ENCODE results near the gene COPS2. TPM values are rescaled to one million over a fixed set of nuclear protein-coding genes. Genes with fewer than 3 reads are reported as not detected.

Gene COPS2
- total and polyA plus RNA-seq, 2 donors (not counting 1 experiment from before 2014, with no cell fraction given): 92.2 to 98.1 TPM

DNA sequence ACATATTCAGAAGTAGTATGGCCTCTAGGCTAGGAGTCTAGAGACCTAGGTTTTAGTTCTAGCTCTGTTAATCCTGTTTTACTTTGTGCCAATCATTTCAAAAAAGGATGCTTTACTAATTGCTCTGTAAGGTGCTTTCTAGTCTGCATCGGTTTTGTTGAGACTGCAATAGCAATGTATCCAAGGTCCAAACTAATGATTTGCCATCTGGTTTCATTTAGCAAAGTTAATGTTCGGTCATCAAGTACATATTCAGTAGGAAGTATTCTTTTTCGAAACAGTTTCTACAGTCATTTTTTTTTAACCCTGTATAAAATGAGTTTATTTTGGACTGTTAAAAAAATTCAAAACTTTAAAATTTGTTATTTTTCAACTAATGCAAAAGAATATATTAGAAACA lies 12.6 kb upstream of the COPS2 start:
- Histone ChIP-seq H3K27me3 (ENCODE audit: control insufficient read depth, insufficient read depth, low read length) (no peaks in the 10 kb centered on the region), H3K36me3 (ENCODE audit: control insufficient read depth, insufficient read depth, low read length) (no peaks in the 10 kb centered on the region), H2AFZ (ENCODE audit: low read length) (no peak overlapping the region), H3K4me2 (ENCODE audit: extremely low read depth, insufficient read depth, low read length) (no peak overlapping the region), H3K4me3 (replicated peaks in 1 of 4; ENCODE audit: control extremely low read depth in 1 of 4, insufficient read depth in 1 of 4, low read depth in 3 of 4, low read length in 4 of 4) (no peak overlapping the region), H3K79me2 (ENCODE audit: control insufficient read depth, insufficient read depth, low read length) (peaks cover 14% of the 10 kb centered on the region), H3K4me1 (ENCODE audit: control insufficient read depth, extremely low read depth, insufficient read depth, low read length) (peaks cover 3% of the 10 kb centered on the region), H3K9me3 (ENCODE audit: control insufficient read depth, insufficient read depth, low read depth, low read length) (no peaks in the 10 kb centered on the region), H4K20me1 (ENCODE audit: control insufficient read depth, extremely low read depth, insufficient read depth, low read length) (no peaks in the 10 kb centered on the region), H3K9ac (ENCODE audit: insufficient read depth, low read length) (no peak overlapping the region), H3K27ac (ENCODE audit: insufficient read depth, low read length) (no peak overlapping the region)
- DNase-seq (ENCODE audit: low read depth in 2 of 2): no peak
- TF ChIP-seq, protein P1, sequence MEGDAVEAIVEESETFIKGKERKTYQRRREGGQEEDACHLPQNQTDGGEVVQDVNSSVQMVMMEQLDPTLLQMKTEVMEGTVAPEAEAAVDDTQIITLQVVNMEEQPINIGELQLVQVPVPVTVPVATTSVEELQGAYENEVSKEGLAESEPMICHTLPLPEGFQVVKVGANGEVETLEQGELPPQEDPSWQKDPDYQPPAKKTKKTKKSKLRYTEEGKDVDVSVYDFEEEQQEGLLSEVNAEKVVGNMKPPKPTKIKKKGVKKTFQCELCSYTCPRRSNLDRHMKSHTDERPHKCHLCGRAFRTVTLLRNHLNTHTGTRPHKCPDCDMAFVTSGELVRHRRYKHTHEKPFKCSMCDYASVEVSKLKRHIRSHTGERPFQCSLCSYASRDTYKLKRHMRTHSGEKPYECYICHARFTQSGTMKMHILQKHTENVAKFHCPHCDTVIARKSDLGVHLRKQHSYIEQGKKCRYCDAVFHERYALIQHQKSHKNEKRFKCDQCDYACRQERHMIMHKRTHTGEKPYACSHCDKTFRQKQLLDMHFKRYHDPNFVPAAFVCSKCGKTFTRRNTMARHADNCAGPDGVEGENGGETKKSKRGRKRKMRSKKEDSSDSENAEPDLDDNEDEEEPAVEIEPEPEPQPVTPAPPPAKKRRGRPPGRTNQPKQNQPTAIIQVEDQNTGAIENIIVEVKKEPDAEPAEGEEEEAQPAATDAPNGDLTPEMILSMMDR (conservative IDR thresholded peaks at IDR 0.05 in 1 of 2, IDR thresholded peaks at IDR 0.05 in 1 of 2; ENCODE audit: low read depth in 1 of 2, low read length in 2 of 2): no peak
- no peak for TF ChIP-seq EZH2 (IDR thresholded peaks at IDR 0.05; ENCODE audit: low read length, missing control alignments)

DNA sequence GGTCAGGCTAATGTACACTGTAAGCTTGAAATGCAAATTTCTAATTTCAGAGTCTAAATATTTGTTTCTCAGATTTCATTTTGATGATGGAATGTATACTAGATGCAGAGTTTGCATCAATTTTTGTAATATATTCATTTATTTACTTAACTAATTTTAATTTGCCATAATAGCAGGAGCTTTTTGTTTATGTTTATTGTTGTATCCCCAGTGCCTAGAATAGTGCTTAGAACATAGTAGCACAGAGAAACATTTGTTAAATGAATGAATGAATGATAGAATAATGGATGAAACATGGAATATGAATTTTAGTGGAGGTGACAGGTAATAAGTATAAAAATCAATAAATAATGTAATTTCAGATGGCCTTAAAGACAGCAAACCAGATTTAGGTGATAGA lies 9.5 kb upstream of the COPS2 start:
- Histone ChIP-seq H3K27me3 (ENCODE audit: control insufficient read depth, insufficient read depth, low read length) (no peaks in the 10 kb centered on the region), H3K36me3 (ENCODE audit: control insufficient read depth, insufficient read depth, low read length) (peaks cover 4% of the 10 kb centered on the region), H2AFZ (ENCODE audit: low read length) (no peak overlapping the region), H3K27ac (ENCODE audit: insufficient read depth, low read length) (no peak overlapping the region), H3K4me3 (replicated peaks in 1 of 4; ENCODE audit: control extremely low read depth in 1 of 4, insufficient read depth in 1 of 4, low read depth in 3 of 4, low read length in 4 of 4) (no peak overlapping the region), H3K4me1 (ENCODE audit: control insufficient read depth, extremely low read depth, insufficient read depth, low read length) (no peaks in the 10 kb centered on the region), H3K79me2 (ENCODE audit: control insufficient read depth, insufficient read depth, low read length) (peaks cover 4% of the 10 kb centered on the region), H3K9me3 (ENCODE audit: control insufficient read depth, insufficient read depth, low read depth, low read length) (no peaks in the 10 kb centered on the region), H3K9ac (ENCODE audit: insufficient read depth, low read length) (no peak overlapping the region), H4K20me1 (ENCODE audit: control insufficient read depth, extremely low read depth, insufficient read depth, low read length) (no peaks in the 10 kb centered on the region), H3K4me2 (ENCODE audit: extremely low read depth, insufficient read depth, low read length) (no peak overlapping the region)
- no peak for DNase-seq (ENCODE audit: low read depth in 2 of 2)
- no peak for TF ChIP-seq EZH2 (IDR thresholded peaks at IDR 0.05; ENCODE audit: low read length, missing control alignments)
- TF ChIP-seq, protein P1 (conservative IDR thresholded peaks at IDR 0.05 in 1 of 2, IDR thresholded peaks at IDR 0.05 in 1 of 2; ENCODE audit: low read depth in 1 of 2, low read length in 2 of 2): no peak

DNA sequence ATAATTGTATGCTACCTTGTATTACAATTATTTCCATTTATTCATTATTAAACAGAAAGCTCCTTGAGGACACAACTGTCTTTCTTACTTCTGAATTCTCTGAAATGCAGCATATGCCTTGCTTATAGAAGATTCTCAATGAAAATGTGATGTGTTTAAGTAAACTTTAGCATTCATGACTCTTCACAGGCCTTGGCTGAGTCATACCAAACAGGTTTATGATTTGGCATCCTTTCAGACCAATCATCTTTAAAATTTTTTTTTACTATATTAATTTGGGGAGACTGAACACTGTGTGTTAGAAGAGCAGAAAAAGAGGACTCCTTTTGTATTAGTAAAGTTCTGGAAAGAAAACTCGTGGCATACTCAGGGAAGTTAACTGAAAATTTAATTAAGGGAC lies 8.3 kb upstream of the COPS2 start:
- no peaks in the 10 kb centered on the region for H3K4me1 ChIP-seq (ENCODE audit: control insufficient read depth, extremely low read depth, insufficient read depth, low read length)
- H3K27ac ChIP-seq (ENCODE audit: insufficient read depth, low read length): no peak overlapping the region
- H3K4me2 ChIP-seq (ENCODE audit: extremely low read depth, insufficient read depth, low read length): no peak overlapping the region
- H2AFZ ChIP-seq (ENCODE audit: low read length): no peak overlapping the region
- no peaks in the 10 kb centered on the region for H3K9me3 ChIP-seq (ENCODE audit: control insufficient read depth, insufficient read depth, low read depth, low read length)
- no peak for DNase-seq (ENCODE audit: low read depth in 2 of 2)
- no peak overlapping the region for H3K4me3 ChIP-seq (replicated peaks in 1 of 4; ENCODE audit: control extremely low read depth in 1 of 4, insufficient read depth in 1 of 4, low read depth in 3 of 4, low read length in 4 of 4)
- H3K9ac ChIP-seq (ENCODE audit: insufficient read depth, low read length): no peak overlapping the region
- TF ChIP-seq, protein P1 (conservative IDR thresholded peaks at IDR 0.05 in 1 of 2, IDR thresholded peaks at IDR 0.05 in 1 of 2; ENCODE audit: low read depth in 1 of 2, low read length in 2 of 2): no peak
- no peak for TF ChIP-seq EZH2 (IDR thresholded peaks at IDR 0.05; ENCODE audit: low read length, missing control alignments)
- peaks cover 4% of the 10 kb centered on the region for H3K36me3 ChIP-seq (ENCODE audit: control insufficient read depth, insufficient read depth, low read length)
- H3K27me3 ChIP-seq (ENCODE audit: control insufficient read depth, insufficient read depth, low read length): no peaks in the 10 kb centered on the region
- H4K20me1 ChIP-seq (ENCODE audit: control insufficient read depth, extremely low read depth, insufficient read depth, low read length): no peaks in the 10 kb centered on the region
- peaks cover 5% of the 10 kb centered on the region for H3K79me2 ChIP-seq (ENCODE audit: control insufficient read depth, insufficient read depth, low read length)
